ENCODE data around the gene NEU3. TPM values are rescaled to one million over a fixed set of nuclear protein-coding genes. Genes with fewer than 3 reads are reported as not detected.

The NEU3 gene
- polyA plus RNA-seq, 3 donors, result 9.3 to 9.4 (median 9.3) TPM

DNA sequence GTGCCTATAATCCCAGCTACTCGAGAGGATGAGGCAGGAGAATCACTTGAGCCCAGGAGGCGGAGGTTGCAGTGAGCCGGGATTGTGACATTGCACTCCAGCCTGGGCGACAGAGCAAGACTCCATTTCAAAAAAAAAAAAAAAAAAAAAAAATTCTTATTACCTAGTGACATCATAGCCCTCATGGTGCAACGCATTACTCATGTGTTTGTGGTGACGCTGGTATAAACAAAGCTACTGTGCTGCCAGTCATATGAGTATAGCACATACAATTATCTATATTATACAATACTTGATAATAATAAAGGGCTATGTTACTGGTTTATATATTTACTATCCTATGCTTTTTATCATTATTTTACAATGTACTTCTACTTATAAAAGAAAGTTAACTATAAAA is 66.8 kb downstream of the NEU3 start:
- no peak for DNase-seq (ENCODE audit: low read depth in 3 of 3, low spot score in 2 of 3)

DNA sequence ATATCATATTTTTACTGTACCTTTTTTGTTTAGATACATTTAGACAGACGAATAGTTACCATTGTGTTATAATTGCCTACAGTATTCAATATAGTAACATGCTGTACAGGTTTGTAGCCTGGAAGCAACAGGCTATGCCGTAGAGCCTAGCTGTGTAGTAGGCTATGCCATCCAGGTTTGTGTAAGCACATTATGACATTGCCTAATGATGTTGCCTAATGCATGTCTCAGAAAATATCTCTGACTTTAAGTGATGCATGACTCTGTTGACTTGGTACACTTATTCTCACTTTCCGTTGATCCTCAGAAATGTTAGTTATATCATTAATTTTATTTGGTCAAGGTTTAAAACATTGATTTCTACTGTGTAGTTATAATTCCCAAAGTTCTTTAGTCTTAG is 68.1 kb downstream of the NEU3 start:
- no peak for DNase-seq (ENCODE audit: low read depth in 3 of 3, low spot score in 2 of 3)

GRCh38 chr11:75059299-75059698 is 70.6 kb downstream of the NEU3 start:
- no peak for DNase-seq (ENCODE audit: low read depth in 3 of 3, low spot score in 2 of 3)

DNA sequence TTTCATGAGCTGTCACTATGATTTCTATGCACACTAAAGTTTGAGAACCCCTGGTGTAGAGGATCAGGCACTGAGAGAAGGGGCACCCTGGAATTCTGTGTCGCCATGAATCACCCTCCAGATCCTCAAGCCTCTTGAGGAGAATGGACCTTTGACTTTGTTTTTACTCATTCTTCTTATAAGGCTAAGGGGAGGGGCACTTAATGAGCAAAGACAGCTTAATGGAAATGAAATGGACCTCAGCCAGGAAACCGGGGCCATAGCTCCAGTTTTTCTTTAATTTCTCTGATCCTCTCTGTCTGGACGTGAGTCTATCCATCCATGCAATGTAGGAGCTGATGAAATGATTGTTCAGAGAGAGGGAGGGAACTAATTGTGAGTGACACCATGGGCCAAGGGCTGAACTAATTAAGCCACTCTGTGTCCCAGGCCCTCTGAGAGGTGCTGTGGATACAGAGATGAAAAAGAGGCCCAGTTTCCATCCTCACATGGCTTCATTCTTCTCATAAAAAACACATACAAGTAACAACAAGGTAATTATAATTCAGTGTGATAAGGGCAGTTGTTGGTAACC is 75.1 kb downstream of the NEU3 start:
- peak in 1 of 3 donors; percentile 1 for DNase-seq (ENCODE audit: low read depth in 3 of 3, low spot score in 2 of 3)

GRCh38 chr11:75066061-75066460 is 77.3 kb downstream of the NEU3 start:
- DNase-seq (ENCODE audit: low read depth in 3 of 3, low spot score in 2 of 3), result no peak

Other genes with a start within 250 kb of the NEU3 start
- 10 to 100 TPM; 16.2 to 20.1 (median 16.6) TPM for gene RNF169, start 240.1 kb upstream of the NEU3 start, polyA plus RNA-seq (ENCODE audit: insufficient read length in 3 of 3)
- gene XRRA1, start 39.8 kb upstream of the NEU3 start, polyA plus RNA-seq (ENCODE audit: insufficient read length in 3 of 3), result 10 to 100 TPM in 2 of 3 donors, 1 to 10 TPM in 1; 7.4 to 13.6 (median 13.0) TPM
- 100 to 1,000 TPM; 201 to 218 (median 218) TPM for gene SPCS2, start 39.7 kb upstream of the NEU3 start, polyA plus RNA-seq (ENCODE audit: insufficient read length in 3 of 3)
- under 1 TPM in 1 of 3 donors, not detected in 2; 0.04 TPM for gene OR2AT4, start 107.9 kb downstream of the NEU3 start, polyA plus RNA-seq (ENCODE audit: insufficient read length in 3 of 3)
- gene SLCO2B1, start 162.2 kb downstream of the NEU3 start, polyA plus RNA-seq (ENCODE audit: insufficient read length in 3 of 3), result 1 to 10 TPM; 6.6 to 8.3 (median 6.7) TPM